HUDEP-2 (cell line): ENCODE data around the gene ARHGAP15.

Source experiments
- DNase-seq, 76 experiments: peaks; one replicate each; lab custom pipeline; 2025; ENCODE audit not compliant: unreplicated experiment in 76 of 76; lab: John Stamatoyannopoulos, UW

ARHGAP15 gene

DNA sequence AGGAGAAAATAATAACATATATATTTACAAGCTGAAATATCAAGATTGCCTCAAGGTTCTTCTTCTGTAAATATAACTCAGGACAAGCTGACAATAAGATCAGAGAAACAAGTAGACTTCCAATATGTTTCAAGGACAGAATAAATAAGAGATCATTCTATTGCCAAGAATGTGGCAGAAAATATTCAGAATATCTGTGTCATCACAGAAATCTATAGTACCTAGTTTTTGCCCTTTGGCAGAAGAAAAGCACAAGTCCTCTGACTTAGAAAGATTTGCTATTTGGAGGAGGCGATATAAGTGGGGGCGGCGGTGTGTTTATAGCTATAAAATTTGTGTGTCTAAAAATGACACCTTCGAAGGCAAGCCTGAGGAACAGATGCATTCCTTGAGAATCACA lies 34.3 kb downstream of the ARHGAP15 start:
- no peak for DNase-seq

GRCh38 chr2:143165291-143165690 lies 36.1 kb downstream of the ARHGAP15 start:
- no peak for DNase-seq

- no peak for DNase-seq
Observed at GRCh38 chr2:143169105-143169504, 39.9 kb downstream of the ARHGAP15 start.

- no peak for DNase-seq
Observed at GRCh38 chr2:143171817-143172216, 42.6 kb downstream of the ARHGAP15 start.

GRCh38 chr2:143175438-143175837 lies 46.2 kb downstream of the ARHGAP15 start:
- DNase-seq: no peak

GRCh38 chr2:143176606-143177005 lies 47.4 kb downstream of the ARHGAP15 start:
- no peak for DNase-seq

DNA sequence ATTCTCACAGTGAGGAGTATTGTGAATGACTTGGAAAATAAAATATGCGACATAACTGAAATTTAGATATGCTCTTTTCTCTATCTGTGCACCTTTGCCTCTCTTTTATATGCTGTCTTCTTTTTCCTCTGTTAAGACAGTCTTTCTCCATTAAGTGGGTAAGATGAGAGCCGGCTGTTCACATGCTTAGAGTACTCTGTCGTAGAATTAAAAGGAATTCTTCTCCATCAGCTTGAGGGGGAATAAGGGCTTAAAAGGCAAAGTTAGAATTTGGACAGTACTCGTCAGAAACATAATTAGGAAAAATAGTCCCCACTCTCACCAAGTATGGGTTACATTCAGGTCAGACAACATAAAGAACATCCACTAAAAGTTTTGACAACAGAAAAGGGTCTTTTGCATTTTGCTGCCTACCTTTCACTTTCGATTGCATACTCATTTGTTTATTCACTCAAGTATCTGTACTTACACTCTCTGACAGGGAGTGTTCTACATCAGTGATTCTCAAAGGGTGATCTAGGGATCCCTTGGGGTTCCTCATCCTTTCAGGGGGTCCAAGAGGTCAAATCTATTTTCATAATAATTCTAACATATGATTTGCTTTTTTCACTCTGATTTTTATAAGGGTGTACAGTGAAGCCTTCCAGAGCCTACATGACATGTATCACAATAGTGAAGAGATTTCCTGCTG lies 48.0 kb downstream of the ARHGAP15 start:
- DNase-seq: no peak

DNA sequence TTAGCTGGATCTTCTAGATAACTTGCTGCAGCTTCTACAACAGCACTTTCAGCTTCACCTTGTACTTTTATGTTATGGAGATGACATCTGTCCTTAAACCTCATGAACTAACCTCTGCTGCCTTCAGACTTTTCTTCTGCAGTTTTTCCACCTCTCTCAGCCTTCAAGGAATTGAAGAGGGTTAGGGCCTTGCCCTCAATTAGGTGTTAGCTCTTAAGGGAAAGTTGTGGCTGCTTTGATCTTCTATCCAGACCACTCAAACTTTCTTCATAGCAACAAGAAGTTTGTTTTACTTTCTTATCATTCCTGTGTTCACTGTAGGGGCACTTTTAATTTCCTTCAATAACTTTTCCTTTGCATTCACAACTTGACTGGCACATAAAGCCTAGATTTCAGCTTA lies 52.3 kb downstream of the ARHGAP15 start:
- no peak for DNase-seq

- no peak for DNase-seq
Observed at GRCh38 chr2:143182649-143183048, 53.4 kb downstream of the ARHGAP15 start.

DNA sequence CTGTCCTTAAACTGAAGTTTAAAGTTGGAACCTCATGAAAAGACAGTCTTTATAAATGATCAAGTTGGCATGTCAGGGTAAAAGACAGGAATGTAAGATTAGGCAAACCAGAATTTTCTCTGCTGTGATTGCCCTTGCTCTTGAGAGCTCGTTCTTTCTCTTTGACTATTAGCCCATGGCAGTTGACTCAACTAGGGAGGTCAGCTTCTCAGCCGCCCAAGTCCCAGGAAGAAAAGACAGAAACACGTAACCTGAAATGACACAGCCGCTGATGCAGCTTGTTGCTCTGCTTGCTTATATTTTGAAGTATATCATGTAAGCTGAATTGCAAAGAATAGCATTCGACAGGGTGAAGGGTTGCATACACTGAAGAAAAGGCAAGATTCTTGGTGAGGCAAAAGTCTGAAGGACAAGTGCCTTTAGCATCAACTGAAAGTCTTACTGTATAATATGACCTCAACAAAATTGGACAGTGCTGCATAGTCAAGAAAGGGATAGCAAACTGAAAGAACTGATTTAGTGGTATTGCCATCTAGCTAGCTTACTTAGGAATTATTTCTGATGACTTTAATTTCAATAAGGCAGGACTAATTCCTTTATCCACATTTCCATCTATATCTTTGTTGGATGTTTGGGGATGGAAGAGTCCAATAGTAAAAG lies 54.7 kb downstream of the ARHGAP15 start:
- DNase-seq: no peak

DNA sequence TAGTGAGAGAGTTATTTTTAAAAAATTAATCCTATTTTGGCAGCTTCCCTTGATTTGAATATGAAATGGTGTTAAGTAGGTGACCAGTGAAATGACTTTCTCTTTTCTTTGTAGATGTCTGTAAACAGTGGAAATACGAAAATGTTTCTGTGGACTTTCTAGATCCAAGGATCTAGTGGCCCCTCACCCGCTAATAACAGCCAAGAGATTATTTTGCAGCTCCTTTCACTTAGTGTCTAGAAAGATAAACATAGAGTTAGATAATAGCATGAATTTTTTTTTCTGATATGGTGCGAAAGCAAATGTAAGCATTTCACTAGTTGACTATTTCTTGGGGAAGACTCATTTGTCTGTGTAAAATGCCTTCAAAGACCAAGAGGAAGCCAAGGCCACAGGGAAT lies 57.7 kb downstream of the ARHGAP15 start:
- no peak for DNase-seq

GRCh38 chr2:143190431-143190830 lies 61.2 kb downstream of the ARHGAP15 start:
- no peak for DNase-seq

DNA sequence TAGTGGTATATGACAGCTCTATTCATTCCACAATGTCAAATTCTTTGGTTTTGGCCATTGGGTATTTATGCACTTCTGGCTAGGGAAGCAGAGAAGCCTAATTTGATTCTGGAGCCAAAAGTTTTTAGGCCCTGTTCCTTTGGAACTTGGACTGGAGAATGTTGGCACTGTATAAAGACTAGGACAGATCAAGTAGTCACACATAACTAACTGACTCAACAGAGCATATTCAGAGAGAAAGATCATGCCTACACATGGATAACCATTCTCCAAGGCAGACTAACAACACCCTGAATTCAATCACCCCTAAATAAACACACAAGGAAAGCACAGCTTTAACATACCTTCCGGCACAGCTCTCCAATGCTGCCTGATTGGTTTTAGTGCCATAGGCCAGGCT lies 62.9 kb downstream of the ARHGAP15 start:
- no peak for DNase-seq

DNA sequence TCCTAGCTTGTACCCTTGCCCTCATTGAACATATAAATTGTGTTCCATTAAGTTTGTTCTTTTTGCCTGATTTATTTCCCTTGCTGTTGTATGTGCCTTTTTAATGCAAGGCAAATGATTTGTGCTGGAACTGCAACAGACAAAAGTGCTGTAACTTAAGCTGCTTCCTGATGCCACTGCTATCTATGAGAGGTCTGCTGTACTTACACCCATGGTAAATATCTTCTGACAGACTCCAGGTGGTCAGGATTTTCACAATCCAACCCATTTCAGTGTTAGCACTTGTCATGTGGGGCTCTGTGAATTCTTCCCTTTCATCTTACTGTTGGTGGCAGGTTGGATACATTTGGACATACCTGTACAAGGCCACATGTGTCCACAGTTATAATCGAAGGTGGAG lies 63.5 kb downstream of the ARHGAP15 start:
- no peak for DNase-seq

- no peak for DNase-seq
Observed at GRCh38 chr2:143193121-143193520, 63.9 kb downstream of the ARHGAP15 start.

- no peak for DNase-seq
Observed at GRCh38 chr2:143195511-143195910, 66.3 kb downstream of the ARHGAP15 start.

- DNase-seq: no peak
Observed at GRCh38 chr2:143204062-143204461, 74.8 kb downstream of the ARHGAP15 start.

DNA sequence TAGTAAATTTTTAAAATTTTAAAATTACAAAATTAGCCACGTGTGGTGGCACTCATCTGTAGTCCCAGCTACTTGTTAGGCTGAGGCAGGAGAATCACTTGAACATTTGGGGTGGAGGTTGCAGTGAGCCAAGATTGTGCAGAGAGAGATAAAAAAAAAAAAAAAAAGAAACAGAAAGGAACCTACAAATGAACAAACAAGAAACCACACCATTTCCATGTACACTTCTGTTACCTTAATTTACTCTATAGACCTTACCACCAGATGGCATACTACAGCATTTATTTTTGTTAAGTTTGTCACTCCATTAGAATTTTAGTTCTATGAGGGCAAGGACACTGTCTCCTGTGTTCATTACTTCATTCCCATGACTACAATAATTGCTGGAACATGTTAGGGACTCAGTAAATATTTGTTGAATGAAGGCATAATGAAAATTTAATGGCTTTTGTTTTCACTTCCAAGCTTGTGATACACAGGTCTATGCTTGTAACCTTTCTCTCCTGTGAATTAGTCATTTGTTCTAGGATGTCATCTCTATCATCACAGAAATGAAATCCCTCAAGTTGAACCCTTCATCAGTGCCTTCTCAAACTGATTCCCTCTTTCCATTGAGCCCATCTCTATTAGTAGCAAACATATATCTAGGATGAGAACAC lies 76.0 kb downstream of the ARHGAP15 start:
- DNase-seq: peak in 10 of 76 experiments; percentile 3 to 48 (median 24)

DNA sequence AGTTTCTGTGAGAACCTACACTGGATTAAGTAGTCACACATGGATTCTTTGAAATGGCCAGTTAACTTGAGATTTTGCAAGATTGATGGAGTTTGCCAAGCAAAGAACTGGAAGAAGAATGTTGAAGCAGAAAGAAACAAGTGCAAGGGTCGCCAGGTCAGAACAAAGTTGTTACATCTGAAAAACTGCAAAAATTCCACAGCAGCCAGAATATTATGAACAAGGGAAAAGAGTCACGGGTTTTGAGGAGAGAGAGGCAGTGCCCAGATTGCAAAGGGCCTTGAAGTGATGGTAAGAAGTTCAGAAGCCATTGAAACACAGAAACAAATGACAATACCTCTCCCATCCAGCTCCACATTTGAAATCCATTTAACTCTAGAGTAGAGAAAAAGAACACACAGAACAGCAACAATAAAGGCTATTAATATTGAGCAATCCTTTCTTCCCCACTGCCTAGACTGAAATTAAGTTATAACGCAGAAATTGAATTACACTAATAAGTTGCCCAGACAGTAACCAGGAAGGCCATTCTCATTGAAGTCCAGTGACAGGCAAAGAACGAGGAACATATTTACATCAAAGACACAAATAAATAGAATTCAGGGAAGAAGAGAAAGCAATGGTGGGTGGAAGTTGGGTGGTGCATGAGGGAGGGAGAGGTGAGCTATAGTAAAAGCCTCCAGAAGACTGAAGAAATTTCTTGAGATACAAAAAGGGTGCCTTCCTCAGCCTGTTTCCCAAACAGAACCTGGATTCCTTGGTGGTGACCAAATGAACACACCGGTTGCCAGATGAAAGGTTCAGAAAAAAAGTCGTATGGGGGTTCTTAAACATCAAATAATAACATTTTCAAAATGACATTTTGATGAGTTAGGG lies 80.6 kb downstream of the ARHGAP15 start:
- DNase-seq: no peak

DNA sequence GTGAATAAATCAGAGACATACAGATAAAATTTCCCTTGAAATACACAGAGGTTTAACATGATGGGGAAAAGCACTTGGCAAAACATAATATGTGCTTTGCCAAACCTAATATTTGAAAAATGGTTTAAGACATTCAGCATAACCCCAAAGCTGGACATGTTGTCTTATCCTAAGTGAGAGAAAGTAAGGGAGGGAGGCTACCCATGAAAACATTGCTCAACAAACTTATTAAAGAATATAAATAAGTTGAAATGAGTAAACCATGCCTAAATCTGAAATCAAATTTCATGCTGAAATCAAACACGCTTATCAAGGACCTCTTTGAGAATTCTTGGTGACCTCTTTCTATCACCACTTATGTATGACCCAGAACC lies 81.2 kb downstream of the ARHGAP15 start:
- no peak for DNase-seq

GRCh38 chr2:143217512-143218115 lies 88.4 kb downstream of the ARHGAP15 start:
- DNase-seq: peak in 18 of 76 experiments; percentile 3 to 35 (median 15)
